K562 treated with DMSO at 1 percent for 12 hours (cell line): ENCODE data around the gene UBR7. TPM values are rescaled to one million over a fixed set of nuclear protein-coding genes. Genes with fewer than 3 reads are reported as not detected.

Experiments
- total RNA-seq: library from RNA; unstranded; fragments of 300-600 nt; gene quantifications from 2 replicates; pipeline ENCODE4 v1.2.3, GENCODE V29; 2022; ENCODE audit not compliant: insufficient read depth

The UBR7 gene
- 15.0 and 34.5 TPM in 2 replicates for total RNA-seq

DNA sequence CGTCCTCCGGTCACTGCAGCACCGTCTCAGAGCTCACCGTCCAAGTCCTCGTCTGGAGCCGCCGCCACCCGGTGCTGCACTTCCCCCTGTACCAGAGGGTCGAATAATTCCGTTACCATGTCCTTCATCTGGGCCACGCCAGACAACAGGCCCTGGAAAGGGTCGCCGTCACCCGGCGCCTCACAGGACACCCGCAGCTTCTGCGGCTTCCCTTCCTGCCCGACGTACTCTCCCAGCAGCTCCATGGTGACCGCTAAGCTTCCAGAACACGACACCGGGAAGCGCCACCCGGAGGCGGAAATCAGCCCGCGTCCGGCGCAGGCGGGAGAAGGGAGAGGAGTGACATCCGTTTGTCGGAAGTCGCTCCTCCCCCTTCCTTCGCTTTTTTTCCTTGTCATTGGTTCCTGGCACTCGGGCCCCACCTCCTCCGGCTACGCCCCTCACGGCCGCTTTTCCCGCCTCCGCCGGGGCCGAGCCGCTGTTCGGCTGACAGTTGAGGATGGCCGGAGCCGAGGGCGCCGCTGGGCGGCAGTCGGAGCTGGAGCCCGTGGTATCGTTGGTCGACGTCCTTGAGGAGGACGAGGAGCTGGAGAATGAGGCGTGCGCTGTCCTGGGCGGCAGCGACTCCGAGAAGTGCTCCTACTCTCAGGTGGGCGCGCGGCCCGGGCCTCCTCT is at the start of gene UBR7, which contains the start of gene GON7:
Gene UBR7 (plus strand): TSS at position 464 of the 675 bp plus-strand sequence. CDS start 36 bp downstream, at position 500.
Gene GON7 (minus strand): TSS at position 273 of the 675 bp plus-strand sequence. CDS start 28 bp downstream, at position 245.

DNA sequence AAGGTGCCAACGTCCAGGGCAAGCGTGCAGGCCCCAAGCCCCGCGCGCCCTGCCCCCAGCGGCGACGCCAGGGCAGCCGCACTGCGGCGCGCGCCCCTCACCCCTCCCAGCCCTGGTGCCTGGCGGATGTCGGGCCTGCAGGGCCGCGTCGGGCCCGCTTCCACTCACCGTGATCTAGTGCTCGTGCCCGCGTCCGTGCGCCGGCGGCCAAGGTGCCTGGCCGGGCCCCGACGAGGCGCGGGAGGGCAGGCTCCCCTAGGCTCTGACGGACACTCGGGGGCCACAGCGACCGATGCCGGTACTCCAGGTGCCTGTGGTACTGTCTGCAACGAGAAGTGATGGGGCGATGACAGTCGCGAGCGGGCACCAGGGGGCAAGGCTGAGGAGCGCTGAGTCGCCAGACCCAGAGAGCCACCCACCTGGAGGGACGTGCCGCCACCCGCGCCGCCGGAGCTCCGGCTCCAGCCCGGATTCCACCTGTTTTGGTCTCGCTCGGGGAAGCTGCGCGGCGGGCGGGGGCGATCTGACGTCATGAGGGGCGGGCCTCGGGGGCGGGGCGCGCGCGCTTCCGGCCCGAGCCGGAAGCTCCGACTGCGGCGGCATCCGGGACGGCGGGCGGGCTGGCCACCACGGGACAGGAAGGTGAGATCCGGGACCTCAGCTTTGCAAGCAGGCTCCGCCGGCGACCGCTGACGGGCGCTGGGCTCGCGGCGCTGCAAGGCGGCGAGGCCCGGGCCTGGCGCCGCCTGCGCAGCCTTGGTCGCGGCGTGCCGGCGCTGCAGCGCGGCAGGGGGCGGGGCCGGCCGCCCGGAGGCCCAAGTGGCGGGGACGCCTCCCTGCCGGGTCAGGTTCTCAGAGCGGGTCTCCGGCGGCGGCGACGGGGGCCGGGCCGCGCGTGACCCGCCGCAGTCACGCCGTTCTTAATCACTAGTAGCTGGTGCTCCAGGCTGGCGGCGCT is 22.4 kb upstream of the UBR7 start, which contains the start of the genes LYSET and MOAP1:
Gene LYSET (plus strand): TSS at position 927 of the 958 bp plus-strand sequence. CDS start 89 bp downstream, outside the sequence.
Gene MOAP1 (minus strand): TSS at position 507 of the 958 bp plus-strand sequence. CDS start 655 bp downstream, outside the sequence.

Other genes with a start within 250 kb of the UBR7 start
- gene ITPK1, start 91.3 kb upstream of the UBR7 start, total RNA-seq = 16.7 and 31.5 TPM in 2 replicates
- 9.0 and 15.5 TPM in 2 replicates for gene MOAP1, start 22.4 kb upstream of the UBR7 start, total RNA-seq
- gene LYSET, start 21.9 kb upstream of the UBR7 start, total RNA-seq = 15.6 and 28.6 TPM in 2 replicates
- gene GON7, start 191 bp upstream of the UBR7 start, total RNA-seq = 13.9 and 14.4 TPM in 2 replicates
- gene BTBD7, start 125.8 kb downstream of the UBR7 start, total RNA-seq = 1.8 and 7.3 TPM in 2 replicates
- gene COX8C, start 139.9 kb downstream of the UBR7 start, total RNA-seq = not detected in 2 replicates
- not detected in 2 replicates for gene UNC79, start 223.7 kb downstream of the UBR7 start, total RNA-seq